Measurements from ENCODE around the gene MYO1G. TPM values are rescaled to one million over a fixed set of nuclear protein-coding genes. Genes with fewer than 3 reads are reported as not detected.
"Not testable (repeated sequence)": the region's sequence is repeated elsewhere in the genome, so short reads cannot be mapped to it uniquely, and the experiment has no call there.

Gene MYO1G
- 1.8 TPM for total RNA-seq
- 3.6 TPM for polyA plus RNA-seq

GRCh38 chr7:44978511-44979366, at the start of gene MYO1G:
Gene MYO1G (minus strand): TSS chr7:44979015. CDS start chr7:44978961, 54 bp downstream.
- Histone ChIP-seq H3K4me3 (ENCODE audit: low read depth, low read length) (no peak within 1 kb of the TSS), H3K27ac (ENCODE audit: low read depth) (no peak within 1 kb of the TSS), H3K4me1 (ENCODE audit: insufficient read depth) (no peaks in the 10 kb centered on the region), H3K36me3 (ENCODE audit: insufficient read depth) (no peaks in the 10 kb centered on the region)
- DNase-seq (ENCODE audit: extremely low spot score), result no peak
- WGBS, result 75% methylated on average over 24 of the region's 24 CpGs

DNA sequence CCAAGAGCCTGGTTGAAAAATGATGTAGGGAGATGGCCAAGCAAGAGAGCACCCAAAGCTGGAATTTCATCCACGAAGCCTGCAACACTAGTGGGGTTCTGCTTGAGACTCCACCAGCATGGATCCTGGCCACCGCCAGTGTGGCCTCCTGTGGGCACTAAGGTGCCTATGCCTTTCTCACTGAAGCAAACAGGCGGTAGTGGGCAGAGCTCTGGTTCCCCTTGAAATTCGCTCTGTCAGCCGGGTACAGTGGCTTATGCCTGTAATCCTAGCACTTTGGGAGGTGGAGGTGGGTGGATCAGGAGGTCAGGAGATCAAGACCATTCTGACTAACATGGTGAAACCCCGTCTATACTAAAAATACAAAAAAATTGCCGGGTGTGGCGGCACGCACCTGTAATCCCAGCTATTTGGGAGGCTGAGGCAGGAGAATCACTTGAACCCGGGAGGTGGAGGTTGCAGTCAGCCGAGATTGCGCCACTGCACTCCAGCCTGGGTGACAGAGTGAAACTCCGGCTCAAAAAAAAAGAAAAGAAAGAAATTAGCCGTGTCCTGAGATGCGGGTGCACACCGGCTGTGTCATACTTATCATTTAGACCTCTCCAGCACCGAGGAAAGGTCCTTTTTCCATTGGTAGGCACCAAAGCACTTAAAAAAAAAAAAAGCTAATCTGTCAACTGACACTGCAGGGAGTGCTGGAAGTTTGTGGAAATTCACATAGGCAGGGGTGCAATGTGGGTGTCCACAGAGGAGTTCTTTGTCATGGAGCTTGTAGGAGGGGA, 49.5 kb upstream of the MYO1G start:
- no peak for DNase-seq (ENCODE audit: extremely low spot score)
- H3K36me3 ChIP-seq (ENCODE audit: insufficient read depth), result no peaks in the 10 kb centered on the region
- H3K27ac ChIP-seq (ENCODE audit: low read depth), result no peak overlapping the region
- H3K4me1 ChIP-seq (ENCODE audit: insufficient read depth), result no peaks in the 10 kb centered on the region
- peak overlapping the region; percentile 25 for H3K4me3 ChIP-seq (ENCODE audit: low read depth, low read length)
- 80% methylated on average over 17 of the region's 17 CpGs for WGBS

GRCh38 chr7:45027774-45028114, 48.9 kb upstream of the MYO1G start:
- peak overlapping the region; percentile 35 for H3K27ac ChIP-seq (ENCODE audit: low read depth)
- no peaks in the 10 kb centered on the region for H3K36me3 ChIP-seq (ENCODE audit: insufficient read depth)
- H3K4me3 ChIP-seq (ENCODE audit: low read depth, low read length), result peak overlapping the region; percentile 25
- no peak for DNase-seq (ENCODE audit: extremely low spot score)
- H3K4me1 ChIP-seq (ENCODE audit: insufficient read depth), result no peaks in the 10 kb centered on the region
- 86% methylated on average over 4 of the region's 4 CpGs for WGBS

DNA sequence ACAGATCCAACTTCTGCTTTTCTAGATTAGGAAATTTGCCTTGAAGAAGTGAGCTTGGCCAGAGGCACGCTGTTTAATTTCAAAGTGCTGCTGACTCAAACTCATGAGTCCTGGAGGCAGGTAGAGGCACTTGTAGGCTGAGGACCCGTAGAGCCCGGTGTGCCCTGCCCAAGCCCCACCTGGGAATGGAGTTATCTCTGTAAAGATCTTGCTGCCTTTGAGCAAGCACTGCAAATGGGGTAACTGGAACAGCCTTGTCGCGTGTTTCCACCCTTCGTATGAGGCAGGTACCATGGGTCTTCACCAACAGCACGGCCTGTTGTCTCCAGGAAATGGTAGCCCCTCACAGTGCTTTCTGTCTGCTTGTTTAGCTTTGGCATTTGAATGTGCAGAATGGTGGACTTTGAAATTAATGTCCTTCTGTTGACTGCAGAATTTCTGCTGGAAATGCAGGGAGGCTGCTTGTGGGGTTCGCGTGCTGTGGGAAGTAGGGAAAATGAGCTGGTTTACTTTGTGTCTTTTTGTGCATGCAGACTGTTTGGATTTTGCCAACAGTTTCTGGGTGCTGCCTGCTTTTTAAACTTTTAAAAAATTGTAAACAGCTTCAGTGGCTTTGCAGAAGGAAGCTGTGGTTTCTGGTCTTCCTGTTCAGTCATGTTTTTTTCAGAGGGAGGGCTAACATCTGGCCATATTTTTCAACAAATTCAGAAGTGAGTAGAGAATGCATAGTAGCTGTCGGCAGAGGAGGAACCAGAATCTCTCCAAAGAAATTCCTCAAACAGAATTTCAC, 48.4 kb upstream of the MYO1G start:
- H3K4me3 ChIP-seq (ENCODE audit: low read depth, low read length), result peak overlapping the region; percentile 25
- DNase-seq (ENCODE audit: extremely low spot score), result no peak
- 79% methylated on average over 10 of the region's 10 CpGs for WGBS
- no peak overlapping the region for H3K27ac ChIP-seq (ENCODE audit: low read depth)
- H3K4me1 ChIP-seq (ENCODE audit: insufficient read depth), result no peaks in the 10 kb centered on the region
- no peaks in the 10 kb centered on the region for H3K36me3 ChIP-seq (ENCODE audit: insufficient read depth)

- Histone ChIP-seq H3K4me1 (ENCODE audit: insufficient read depth) (no peaks in the 10 kb centered on the region), H3K27ac (ENCODE audit: low read depth) (no peak overlapping the region), H3K36me3 (ENCODE audit: insufficient read depth) (no peaks in the 10 kb centered on the region), H3K4me3 (ENCODE audit: low read depth, low read length) (no peak overlapping the region)
- WGBS, result 95% methylated on average over 1 of the region's 1 CpG
- no peak for DNase-seq (ENCODE audit: extremely low spot score)
These were observed 47.2 kb upstream of the MYO1G start for GRCh38 chr7:45026013-45026412.

DNA sequence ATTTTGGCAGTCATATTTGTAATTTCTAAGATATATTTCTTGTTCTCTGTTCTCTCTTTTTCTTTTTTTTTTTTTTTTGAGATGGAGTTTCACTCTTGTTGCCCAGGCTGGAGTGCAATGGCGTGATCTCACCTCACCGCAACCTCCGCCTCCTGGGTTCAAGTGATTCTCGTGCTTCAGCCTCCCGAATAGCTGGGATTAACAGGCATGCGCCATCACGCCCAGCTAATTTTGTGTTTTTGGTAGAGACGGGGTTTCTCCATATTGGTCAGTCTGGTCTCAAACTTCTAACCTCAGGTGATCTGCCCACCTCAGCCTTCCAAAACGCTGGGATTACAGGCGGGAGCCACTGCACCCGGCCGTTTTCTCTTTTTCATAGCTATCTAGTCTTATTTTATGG, 46.7 kb upstream of the MYO1G start:
- H3K4me3 ChIP-seq (ENCODE audit: low read depth, low read length); DNase-seq (ENCODE audit: extremely low spot score); H3K27ac ChIP-seq (ENCODE audit: low read depth); H3K36me3 ChIP-seq (ENCODE audit: insufficient read depth); H3K4me1 ChIP-seq (ENCODE audit: insufficient read depth): not testable (repeated sequence)
- 95% methylated on average over 12 of the region's 12 CpGs for WGBS

DNA sequence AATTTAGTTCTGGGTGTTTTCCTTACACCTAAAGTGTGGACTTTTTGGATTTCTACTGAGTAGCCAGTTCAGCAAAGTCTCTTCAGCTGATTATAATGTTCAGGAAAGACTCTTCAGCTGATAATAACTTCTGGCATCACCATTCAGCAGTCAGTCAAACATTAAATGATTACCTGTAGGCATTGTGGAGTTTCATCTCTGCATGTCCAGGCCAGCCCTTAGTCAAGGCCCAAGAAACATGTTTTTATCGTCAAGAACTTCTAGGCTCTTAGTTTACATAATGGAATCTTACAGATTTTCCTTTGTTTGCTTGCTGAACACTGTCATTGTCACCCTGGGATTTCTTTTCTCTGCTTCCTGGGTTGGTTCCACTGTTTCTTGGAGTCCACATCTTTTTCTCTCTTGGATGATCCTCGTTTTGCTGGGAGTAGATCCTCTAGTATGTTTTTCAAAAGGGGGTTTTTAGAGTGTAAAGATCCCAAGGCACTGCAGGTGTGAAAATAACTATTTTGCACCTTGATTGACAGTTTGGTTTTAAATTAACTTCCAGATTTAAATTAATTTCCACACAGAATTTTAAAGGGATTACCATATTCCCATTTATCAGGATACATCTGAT, 45.4 kb upstream of the MYO1G start:
- Histone ChIP-seq H3K4me3 (ENCODE audit: low read depth, low read length) (no peak overlapping the region), H3K36me3 (ENCODE audit: insufficient read depth) (no peaks in the 10 kb centered on the region), H3K27ac (ENCODE audit: low read depth) (no peak overlapping the region), H3K4me1 (ENCODE audit: insufficient read depth) (no peaks in the 10 kb centered on the region)
- 90% methylated on average over 2 of the region's 2 CpGs for WGBS
- no peak for DNase-seq (ENCODE audit: extremely low spot score)

DNA sequence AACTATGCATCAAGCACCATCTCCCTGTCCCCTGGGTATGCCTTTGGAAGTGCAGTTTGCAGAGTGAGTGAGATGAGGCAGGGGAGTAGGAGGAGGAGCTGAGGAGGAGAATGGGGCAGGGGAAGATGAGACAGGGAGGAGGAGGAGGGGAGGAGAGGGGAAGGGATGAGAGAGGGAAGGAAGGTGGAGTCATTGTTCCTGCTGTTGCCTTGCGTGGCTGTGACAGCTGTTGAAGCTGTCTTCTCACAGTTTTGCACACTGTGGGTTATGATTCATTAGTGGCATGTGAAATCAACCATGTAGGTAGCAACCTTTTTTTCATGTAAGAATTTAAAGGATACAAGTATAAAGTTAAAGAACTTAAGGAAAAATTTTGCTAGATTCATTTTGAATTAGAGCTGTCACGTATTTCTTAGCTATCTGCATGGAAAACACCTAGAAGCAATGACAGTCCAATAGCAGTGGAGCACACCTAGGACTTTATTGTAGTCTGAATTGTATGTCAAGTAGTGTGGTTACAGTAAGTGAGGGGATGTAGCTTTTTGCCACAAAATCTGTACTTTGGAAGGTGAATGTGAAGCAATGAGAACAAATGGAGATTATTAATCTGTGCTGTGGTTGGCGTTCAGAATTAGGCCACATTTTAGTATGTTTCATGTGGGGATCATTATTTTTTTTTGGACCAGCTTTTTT, 42.9 kb upstream of the MYO1G start:
- 89% methylated on average over 3 of the region's 3 CpGs for WGBS
- Histone ChIP-seq H3K4me3 (ENCODE audit: low read depth, low read length) (no peak overlapping the region), H3K27ac (ENCODE audit: low read depth) (no peak overlapping the region), H3K36me3 (ENCODE audit: insufficient read depth) (no peaks in the 10 kb centered on the region), H3K4me1 (ENCODE audit: insufficient read depth) (no peaks in the 10 kb centered on the region)
- DNase-seq (ENCODE audit: extremely low spot score), result no peak

GRCh38 chr7:45020915-45021314, 42.1 kb upstream of the MYO1G start:
- Histone ChIP-seq H3K36me3 (ENCODE audit: insufficient read depth) (no peaks in the 10 kb centered on the region), H3K4me1 (ENCODE audit: insufficient read depth) (no peaks in the 10 kb centered on the region), H3K27ac (ENCODE audit: low read depth) (no peak overlapping the region), H3K4me3 (ENCODE audit: low read depth, low read length) (no peak overlapping the region)
- 87% methylated on average over 5 of the region's 5 CpGs for WGBS
- no peak for DNase-seq (ENCODE audit: extremely low spot score)

- H3K27ac ChIP-seq (ENCODE audit: low read depth), result no peak overlapping the region
- DNase-seq (ENCODE audit: extremely low spot score), result no peak
- no peaks in the 10 kb centered on the region for H3K4me1 ChIP-seq (ENCODE audit: insufficient read depth)
- H3K36me3 ChIP-seq (ENCODE audit: insufficient read depth), result no peaks in the 10 kb centered on the region
- WGBS, result 62% methylated on average over 3 of the region's 3 CpGs
- no peak overlapping the region for H3K4me3 ChIP-seq (ENCODE audit: low read depth, low read length)
These were observed 38.4 kb upstream of the MYO1G start for GRCh38 chr7:45017253-45017652.

DNA sequence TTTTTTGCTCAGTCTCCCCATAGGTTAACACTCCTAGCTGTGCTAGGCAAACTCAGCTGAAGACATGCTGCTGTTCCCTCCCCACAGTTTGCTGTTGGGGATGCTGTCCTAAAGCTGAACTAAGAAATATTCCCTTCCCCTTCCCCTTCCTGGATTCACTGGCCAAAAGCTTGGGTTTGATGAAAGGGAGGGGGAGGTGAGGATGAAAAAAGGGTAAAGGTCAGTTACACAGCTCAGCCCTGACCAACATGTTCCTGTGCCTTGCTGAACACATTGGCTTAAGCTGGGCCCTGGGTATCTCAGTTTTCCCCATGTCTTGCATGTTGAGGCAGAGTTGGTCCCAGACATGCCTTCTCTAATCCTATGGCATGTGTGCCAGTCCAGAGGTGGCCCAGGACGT, 36.5 kb upstream of the MYO1G start:
- no peaks in the 10 kb centered on the region for H3K36me3 ChIP-seq (ENCODE audit: insufficient read depth)
- no peak overlapping the region for H3K27ac ChIP-seq (ENCODE audit: low read depth)
- 78% methylated on average over 1 of the region's 1 CpG for WGBS
- no peak overlapping the region for H3K4me3 ChIP-seq (ENCODE audit: low read depth, low read length)
- DNase-seq (ENCODE audit: extremely low spot score), result no peak
- no peaks in the 10 kb centered on the region for H3K4me1 ChIP-seq (ENCODE audit: insufficient read depth)

DNA sequence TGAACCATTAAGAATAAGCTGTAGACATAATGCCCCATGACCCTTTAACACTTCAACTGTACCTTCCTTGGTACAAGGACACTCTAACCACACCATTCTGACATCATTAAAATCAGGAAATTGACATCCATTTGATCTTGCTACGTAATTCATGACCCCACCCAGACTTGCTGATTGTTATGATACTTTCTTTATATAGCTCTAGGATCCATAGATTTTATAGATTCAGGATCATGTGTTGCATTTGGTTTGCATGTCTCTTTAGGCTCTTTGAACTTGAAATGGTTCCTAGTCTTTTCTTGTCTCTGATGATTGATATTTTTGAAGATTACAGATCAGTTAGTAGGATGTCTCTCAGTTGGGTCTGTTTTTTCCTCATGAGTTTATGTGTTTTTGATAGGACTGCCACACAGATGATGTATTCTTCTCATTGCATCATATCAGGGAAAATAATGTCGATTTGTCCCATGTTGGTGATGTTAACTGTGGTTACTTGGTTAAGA, 34.7 kb upstream of the MYO1G start:
- H3K27ac ChIP-seq (ENCODE audit: low read depth), result no peak overlapping the region
- 89% methylated on average over 2 of the region's 2 CpGs for WGBS

More for the DNA sequence above, 34.7 kb upstream of the MYO1G start:
- Histone ChIP-seq H3K4me1 (ENCODE audit: insufficient read depth) (no peaks in the 10 kb centered on the region), H3K4me3 (ENCODE audit: low read depth, low read length) (no peak overlapping the region), H3K36me3 (ENCODE audit: insufficient read depth) (no peaks in the 10 kb centered on the region)
- DNase-seq (ENCODE audit: extremely low spot score), result no peak

All from urinary bladder (tissue), 4 donors.